Measurements from ENCODE around the gene ATRNL1. TPM values are rescaled to one million over a fixed set of nuclear protein-coding genes. Genes with fewer than 3 reads are reported as not detected.

ATRNL1 gene
- total and polyA plus RNA-seq, 2 of the 8 experiments (the other 6 are each of a cell fraction or from before 2014, with no cell fraction given) = 5.1 to 17.6 TPM

DNA sequence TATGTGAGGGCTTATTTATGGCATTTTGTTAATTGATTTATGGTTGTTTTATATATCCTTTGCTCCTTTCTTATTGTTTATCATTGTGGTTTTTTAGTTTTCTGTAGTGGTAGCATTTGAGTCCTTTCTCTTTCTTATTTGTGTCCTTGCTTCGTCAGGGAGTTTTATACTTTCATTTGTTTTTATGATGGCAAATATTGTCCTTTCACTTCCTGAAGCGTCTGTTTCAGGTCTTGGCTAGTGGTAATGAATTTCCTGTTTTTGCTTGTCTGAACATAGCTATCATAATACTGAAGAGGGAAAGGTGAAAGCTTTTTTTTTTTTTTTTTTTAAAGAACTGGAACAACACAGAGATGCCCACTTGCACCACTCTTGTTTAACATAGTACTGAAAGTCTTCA lies 228.2 kb downstream of the ATRNL1 start (continued):
- TF ChIP-seq, protein P1, sequence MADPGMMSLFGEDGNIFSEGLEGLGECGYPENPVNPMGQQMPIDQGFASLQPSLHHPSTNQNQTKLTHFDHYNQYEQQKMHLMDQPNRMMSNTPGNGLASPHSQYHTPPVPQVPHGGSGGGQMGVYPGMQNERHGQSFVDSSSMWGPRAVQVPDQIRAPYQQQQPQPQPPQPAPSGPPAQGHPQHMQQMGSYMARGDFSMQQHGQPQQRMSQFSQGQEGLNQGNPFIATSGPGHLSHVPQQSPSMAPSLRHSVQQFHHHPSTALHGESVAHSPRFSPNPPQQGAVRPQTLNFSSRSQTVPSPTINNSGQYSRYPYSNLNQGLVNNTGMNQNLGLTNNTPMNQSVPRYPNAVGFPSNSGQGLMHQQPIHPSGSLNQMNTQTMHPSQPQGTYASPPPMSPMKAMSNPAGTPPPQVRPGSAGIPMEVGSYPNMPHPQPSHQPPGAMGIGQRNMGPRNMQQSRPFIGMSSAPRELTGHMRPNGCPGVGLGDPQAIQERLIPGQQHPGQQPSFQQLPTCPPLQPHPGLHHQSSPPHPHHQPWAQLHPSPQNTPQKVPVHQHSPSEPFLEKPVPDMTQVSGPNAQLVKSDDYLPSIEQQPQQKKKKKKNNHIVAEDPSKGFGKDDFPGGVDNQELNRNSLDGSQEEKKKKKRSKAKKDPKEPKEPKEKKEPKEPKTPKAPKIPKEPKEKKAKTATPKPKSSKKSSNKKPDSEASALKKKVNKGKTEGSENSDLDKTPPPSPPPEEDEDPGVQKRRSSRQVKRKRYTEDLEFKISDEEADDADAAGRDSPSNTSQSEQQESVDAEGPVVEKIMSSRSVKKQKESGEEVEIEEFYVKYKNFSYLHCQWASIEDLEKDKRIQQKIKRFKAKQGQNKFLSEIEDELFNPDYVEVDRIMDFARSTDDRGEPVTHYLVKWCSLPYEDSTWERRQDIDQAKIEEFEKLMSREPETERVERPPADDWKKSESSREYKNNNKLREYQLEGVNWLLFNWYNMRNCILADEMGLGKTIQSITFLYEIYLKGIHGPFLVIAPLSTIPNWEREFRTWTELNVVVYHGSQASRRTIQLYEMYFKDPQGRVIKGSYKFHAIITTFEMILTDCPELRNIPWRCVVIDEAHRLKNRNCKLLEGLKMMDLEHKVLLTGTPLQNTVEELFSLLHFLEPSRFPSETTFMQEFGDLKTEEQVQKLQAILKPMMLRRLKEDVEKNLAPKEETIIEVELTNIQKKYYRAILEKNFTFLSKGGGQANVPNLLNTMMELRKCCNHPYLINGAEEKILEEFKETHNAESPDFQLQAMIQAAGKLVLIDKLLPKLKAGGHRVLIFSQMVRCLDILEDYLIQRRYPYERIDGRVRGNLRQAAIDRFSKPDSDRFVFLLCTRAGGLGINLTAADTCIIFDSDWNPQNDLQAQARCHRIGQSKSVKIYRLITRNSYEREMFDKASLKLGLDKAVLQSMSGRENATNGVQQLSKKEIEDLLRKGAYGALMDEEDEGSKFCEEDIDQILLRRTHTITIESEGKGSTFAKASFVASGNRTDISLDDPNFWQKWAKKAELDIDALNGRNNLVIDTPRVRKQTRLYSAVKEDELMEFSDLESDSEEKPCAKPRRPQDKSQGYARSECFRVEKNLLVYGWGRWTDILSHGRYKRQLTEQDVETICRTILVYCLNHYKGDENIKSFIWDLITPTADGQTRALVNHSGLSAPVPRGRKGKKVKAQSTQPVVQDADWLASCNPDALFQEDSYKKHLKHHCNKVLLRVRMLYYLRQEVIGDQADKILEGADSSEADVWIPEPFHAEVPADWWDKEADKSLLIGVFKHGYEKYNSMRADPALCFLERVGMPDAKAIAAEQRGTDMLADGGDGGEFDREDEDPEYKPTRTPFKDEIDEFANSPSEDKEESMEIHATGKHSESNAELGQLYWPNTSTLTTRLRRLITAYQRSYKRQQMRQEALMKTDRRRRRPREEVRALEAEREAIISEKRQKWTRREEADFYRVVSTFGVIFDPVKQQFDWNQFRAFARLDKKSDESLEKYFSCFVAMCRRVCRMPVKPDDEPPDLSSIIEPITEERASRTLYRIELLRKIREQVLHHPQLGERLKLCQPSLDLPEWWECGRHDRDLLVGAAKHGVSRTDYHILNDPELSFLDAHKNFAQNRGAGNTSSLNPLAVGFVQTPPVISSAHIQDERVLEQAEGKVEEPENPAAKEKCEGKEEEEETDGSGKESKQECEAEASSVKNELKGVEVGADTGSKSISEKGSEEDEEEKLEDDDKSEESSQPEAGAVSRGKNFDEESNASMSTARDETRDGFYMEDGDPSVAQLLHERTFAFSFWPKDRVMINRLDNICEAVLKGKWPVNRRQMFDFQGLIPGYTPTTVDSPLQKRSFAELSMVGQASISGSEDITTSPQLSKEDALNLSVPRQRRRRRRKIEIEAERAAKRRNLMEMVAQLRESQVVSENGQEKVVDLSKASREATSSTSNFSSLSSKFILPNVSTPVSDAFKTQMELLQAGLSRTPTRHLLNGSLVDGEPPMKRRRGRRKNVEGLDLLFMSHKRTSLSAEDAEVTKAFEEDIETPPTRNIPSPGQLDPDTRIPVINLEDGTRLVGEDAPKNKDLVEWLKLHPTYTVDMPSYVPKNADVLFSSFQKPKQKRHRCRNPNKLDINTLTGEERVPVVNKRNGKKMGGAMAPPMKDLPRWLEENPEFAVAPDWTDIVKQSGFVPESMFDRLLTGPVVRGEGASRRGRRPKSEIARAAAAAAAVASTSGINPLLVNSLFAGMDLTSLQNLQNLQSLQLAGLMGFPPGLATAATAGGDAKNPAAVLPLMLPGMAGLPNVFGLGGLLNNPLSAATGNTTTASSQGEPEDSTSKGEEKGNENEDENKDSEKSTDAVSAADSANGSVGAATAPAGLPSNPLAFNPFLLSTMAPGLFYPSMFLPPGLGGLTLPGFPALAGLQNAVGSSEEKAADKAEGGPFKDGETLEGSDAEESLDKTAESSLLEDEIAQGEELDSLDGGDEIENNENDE (IDR thresholded peaks at IDR 0.05; ENCODE audit: insufficient replicate concordance, low read length) = no peak
- no peak for TF ChIP-seq RXRA (IDR thresholded peaks at IDR 0.05; ENCODE audit: insufficient read depth, low read depth, low read length)
- no peak for TF ChIP-seq JUND (IDR thresholded peaks at IDR 0.05; ENCODE audit: low read length)
- TF ChIP-seq, protein P2, sequence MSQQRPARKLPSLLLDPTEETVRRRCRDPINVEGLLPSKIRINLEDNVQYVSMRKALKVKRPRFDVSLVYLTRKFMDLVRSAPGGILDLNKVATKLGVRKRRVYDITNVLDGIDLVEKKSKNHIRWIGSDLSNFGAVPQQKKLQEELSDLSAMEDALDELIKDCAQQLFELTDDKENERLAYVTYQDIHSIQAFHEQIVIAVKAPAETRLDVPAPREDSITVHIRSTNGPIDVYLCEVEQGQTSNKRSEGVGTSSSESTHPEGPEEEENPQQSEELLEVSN (IDR thresholded peaks at IDR 0.05) = no peak
- no peak for TF ChIP-seq PHF8 (conservative IDR thresholded peaks at IDR 0.05; ENCODE audit: low read depth, low read length)
- TF ChIP-seq CBX8 (IDR thresholded peaks at IDR 0.05; ENCODE audit: borderline replicate concordance, low read depth, low read length) = no peak
- TF ChIP-seq SIX5 (IDR thresholded peaks at IDR 0.05; ENCODE audit: low read depth, low read length) = no peak
- TF ChIP-seq SAP30 (IDR thresholded peaks at IDR 0.05; ENCODE audit: insufficient read depth, insufficient replicate concordance, low read length) = no peak
- no peak for TF ChIP-seq KDM5A (IDR thresholded peaks at IDR 0.05; ENCODE audit: low read length)
- no peak for TF ChIP-seq JUN (IDR thresholded peaks at IDR 0.05; ENCODE audit: low read depth, low read length)
- no peak for TF ChIP-seq CEBPB (IDR thresholded peaks at IDR 0.05; ENCODE audit: low read depth, low read length)

Measured in H1 (cell line).